ENCODE results near the gene AIDA. TPM values are rescaled to one million over a fixed set of nuclear protein-coding genes. Genes with fewer than 3 reads are reported as not detected.

The AIDA gene
- polyA plus RNA-seq, 2 of the 4 experiments (the other 2 are of a cell fraction) = 50.3 to 90.1 TPM

GRCh38 chr1:222739465-222739864 lies 27.2 kb upstream of the AIDA start (continued):
- TF ChIP-seq POLR2AphosphoS2 (conservative IDR thresholded peaks at IDR 0.05; ENCODE audit: low read length) (no peak), ZNF302 (CRISPR knock-in tag; IDR thresholded peaks at IDR 0.05) (no peak), KDM1A (IDR thresholded peaks at IDR 0.05; ENCODE audit: low read depth) (no peak), PBX3 (IDR thresholded peaks at IDR 0.05) (no peak), TFCP2L1 (CRISPR knock-in tag; IDR thresholded peaks at IDR 0.05) (no peak), MAZ (IDR thresholded peaks at IDR 0.05; ENCODE audit: borderline replicate concordance, low read depth, low read length) (no peak)
- TF ChIP-seq, protein P1, sequence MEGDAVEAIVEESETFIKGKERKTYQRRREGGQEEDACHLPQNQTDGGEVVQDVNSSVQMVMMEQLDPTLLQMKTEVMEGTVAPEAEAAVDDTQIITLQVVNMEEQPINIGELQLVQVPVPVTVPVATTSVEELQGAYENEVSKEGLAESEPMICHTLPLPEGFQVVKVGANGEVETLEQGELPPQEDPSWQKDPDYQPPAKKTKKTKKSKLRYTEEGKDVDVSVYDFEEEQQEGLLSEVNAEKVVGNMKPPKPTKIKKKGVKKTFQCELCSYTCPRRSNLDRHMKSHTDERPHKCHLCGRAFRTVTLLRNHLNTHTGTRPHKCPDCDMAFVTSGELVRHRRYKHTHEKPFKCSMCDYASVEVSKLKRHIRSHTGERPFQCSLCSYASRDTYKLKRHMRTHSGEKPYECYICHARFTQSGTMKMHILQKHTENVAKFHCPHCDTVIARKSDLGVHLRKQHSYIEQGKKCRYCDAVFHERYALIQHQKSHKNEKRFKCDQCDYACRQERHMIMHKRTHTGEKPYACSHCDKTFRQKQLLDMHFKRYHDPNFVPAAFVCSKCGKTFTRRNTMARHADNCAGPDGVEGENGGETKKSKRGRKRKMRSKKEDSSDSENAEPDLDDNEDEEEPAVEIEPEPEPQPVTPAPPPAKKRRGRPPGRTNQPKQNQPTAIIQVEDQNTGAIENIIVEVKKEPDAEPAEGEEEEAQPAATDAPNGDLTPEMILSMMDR (IDR thresholded peaks at IDR 0.05) = no peak

- no peak for FAIRE-seq
- ChIA-PET POLR2A (no interaction called here), CTCF (interaction anchor here (0.7 to 3.9 kb wide), 7 partner anchors 9 to 947 kb away, joined by 3 to 22 read pairs (median 5); no protein-coding TSS in a partner anchor)
- H3K4me2 ChIP-seq = no peak within 1 kb of the TSS
- H3K27ac ChIP-seq = no peak within 1 kb of the TSS
- H3K9me3 ChIP-seq = no peaks in the 10 kb centered on the region
- ATAC-seq = peak in 1 of 2 experiments; percentile 25; a peak in 1 of 6 replicates
- no peak within 1 kb of the TSS for H3K4me3 ChIP-seq
- no peak for DNase-seq (ENCODE audit: low read depth in 1 of 2, low spot score in 1 of 2)
- TF ChIP-seq CBX2 (IDR thresholded peaks at IDR 0.05; ENCODE audit: borderline replicate concordance, low read depth) (no peak), EHMT2 (IDR thresholded peaks at IDR 0.05; ENCODE audit: low read depth) (no peak), BCL3 (IDR thresholded peaks at IDR 0.05) (no peak), RCOR1 (IDR thresholded peaks at IDR 0.05; ENCODE audit: low read depth, low read length) (no peak), POLR2AphosphoS2 (conservative IDR thresholded peaks at IDR 0.05; ENCODE audit: low read length) (no peak), JUNB (IDR thresholded peaks at IDR 0.05) (no peak), ZFP36 (IDR thresholded peaks at IDR 0.05; ENCODE audit: borderline replicate concordance, partially characterized antibody) (no peak), HOXB5 (CRISPR knock-in tag; IDR thresholded peaks at IDR 0.05) (no peak), FOSB (CRISPR knock-in tag; IDR thresholded peaks at IDR 0.05) (no peak), NR3C1 (IDR thresholded peaks at IDR 0.05) (no peak), BHLHE40 (IDR thresholded peaks at IDR 0.05; ENCODE audit: low read depth, low read length) (no peak), GATA3 (IDR thresholded peaks at IDR 0.05; ENCODE audit: borderline replicate concordance) (no peak), JUN (IDR thresholded peaks at IDR 0.05) (no peak), RNF2 (IDR thresholded peaks at IDR 0.05; ENCODE audit: borderline replicate concordance, low read depth) (no peak), EP300 (IDR thresholded peaks at IDR 0.05) (no peak), HEYL (CRISPR knock-in tag; IDR thresholded peaks at IDR 0.05) (no peak), MAFK (IDR thresholded peaks at IDR 0.05; ENCODE audit: partially characterized antibody) (no peak), SREBF2 (IDR thresholded peaks at IDR 0.05) (no peak)
- TF ChIP-seq, protein P2, sequence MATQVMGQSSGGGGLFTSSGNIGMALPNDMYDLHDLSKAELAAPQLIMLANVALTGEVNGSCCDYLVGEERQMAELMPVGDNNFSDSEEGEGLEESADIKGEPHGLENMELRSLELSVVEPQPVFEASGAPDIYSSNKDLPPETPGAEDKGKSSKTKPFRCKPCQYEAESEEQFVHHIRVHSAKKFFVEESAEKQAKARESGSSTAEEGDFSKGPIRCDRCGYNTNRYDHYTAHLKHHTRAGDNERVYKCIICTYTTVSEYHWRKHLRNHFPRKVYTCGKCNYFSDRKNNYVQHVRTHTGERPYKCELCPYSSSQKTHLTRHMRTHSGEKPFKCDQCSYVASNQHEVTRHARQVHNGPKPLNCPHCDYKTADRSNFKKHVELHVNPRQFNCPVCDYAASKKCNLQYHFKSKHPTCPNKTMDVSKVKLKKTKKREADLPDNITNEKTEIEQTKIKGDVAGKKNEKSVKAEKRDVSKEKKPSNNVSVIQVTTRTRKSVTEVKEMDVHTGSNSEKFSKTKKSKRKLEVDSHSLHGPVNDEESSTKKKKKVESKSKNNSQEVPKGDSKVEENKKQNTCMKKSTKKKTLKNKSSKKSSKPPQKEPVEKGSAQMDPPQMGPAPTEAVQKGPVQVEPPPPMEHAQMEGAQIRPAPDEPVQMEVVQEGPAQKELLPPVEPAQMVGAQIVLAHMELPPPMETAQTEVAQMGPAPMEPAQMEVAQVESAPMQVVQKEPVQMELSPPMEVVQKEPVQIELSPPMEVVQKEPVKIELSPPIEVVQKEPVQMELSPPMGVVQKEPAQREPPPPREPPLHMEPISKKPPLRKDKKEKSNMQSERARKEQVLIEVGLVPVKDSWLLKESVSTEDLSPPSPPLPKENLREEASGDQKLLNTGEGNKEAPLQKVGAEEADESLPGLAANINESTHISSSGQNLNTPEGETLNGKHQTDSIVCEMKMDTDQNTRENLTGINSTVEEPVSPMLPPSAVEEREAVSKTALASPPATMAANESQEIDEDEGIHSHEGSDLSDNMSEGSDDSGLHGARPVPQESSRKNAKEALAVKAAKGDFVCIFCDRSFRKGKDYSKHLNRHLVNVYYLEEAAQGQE (IDR thresholded peaks at IDR 0.05) = no peak
- WGBS (ENCODE audit: missing lambda C conversion rate) = 5% methylated on average over 1 of the region's 1 CpG
- H3K4me1 ChIP-seq = peaks cover 9% of the 10 kb centered on the region; the same call in 2 of the 3 replicates
Observed at GRCh38 chr1:222736972-222737371, 24.7 kb upstream of the AIDA start, which contains the start of gene FAM177B. Gene FAM177B (plus strand): TSS chr1:222737202. CDS start chr1:222746546, 9,344 bp downstream.

All from A549 (cell line).